Stimulated activated CD4-positive, alpha-beta T cell treated with anti-CD3 and anti-CD28 coated beads, Interleukin-4, amount 100 ng/mL, for 1 hour (primary cell): ENCODE data around the gene INAFM2.
A peak's percentile ranks its signal among the peaks of the same experiment; 100 is the strongest.

Experiments
- DNase-seq: peaks from one replicate; pipeline ENCODE4 v3.0.0-alpha.2; 2020

INAFM2 gene

DNA sequence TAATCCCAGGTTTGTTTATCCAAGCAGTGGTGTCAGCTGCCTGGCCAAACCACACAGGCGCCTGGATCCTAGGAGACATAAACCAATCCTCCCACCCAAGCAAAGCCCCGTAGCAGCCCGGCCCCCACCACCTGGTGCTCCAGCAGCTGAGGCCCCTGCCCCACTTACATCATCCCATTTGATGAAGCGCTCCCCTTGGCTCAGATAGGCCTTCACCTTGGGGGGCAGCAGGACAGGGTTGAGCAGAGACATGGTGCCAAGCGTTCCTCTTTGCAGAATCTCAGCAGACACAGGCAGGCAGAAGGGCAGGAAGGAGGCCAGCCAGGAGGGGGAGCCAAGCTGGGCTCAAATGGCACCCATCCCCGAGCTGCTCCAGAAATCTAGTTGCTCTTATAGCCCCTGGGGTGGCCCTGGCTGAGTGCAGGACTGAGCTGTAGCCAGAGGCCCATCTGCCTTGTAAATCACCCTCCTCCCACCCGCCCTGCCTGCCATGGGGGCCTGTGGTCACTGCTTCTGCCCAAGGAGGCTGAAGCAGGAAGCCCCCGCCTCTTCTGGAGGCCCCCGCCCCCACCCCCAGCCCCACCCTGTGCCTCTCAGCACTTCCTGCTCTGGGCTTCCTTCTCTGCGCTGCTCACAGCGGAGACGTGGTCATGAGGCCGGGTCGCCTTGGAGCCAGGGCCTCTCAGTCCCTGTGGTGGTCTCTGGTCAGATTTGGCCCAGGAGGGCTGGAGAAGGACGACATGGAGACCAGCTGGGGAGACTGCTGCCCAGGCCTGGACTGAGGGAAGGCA, 15.9 kb upstream of the INAFM2 start, which contains the start of gene PLCB2:
Gene PLCB2 (minus strand): TSS at position 515 of the 791 bp plus-strand sequence. CDS start 263 bp downstream, at position 252.
- peak; percentile 67 for DNase-seq

DNA sequence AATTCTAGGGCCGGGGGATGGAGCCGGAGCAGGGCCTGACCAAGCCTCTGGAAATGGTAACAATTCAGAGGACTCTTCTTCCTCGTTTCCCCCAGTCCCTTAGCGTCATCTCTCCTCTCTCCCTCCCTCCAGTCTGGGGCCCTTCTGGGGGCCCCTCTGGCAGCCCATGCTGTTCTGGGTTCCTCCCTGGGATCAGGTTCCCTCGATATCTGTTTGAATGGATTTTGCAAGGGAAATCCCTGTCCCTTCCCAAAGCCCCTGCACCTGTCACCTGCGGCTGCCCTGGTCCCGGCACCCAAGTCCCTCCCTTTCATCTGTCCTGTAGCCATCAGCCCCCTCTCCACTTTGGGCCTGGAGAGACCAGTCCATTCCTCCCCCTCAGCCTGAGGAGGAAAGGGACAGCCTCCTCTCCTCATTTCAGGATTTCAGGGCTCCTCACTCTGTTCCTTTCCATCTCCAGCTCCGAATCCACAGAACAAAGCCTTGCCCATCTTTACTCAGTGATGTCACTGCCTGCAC, 14.1 kb upstream of the INAFM2 start:
- no peak for DNase-seq

DNA sequence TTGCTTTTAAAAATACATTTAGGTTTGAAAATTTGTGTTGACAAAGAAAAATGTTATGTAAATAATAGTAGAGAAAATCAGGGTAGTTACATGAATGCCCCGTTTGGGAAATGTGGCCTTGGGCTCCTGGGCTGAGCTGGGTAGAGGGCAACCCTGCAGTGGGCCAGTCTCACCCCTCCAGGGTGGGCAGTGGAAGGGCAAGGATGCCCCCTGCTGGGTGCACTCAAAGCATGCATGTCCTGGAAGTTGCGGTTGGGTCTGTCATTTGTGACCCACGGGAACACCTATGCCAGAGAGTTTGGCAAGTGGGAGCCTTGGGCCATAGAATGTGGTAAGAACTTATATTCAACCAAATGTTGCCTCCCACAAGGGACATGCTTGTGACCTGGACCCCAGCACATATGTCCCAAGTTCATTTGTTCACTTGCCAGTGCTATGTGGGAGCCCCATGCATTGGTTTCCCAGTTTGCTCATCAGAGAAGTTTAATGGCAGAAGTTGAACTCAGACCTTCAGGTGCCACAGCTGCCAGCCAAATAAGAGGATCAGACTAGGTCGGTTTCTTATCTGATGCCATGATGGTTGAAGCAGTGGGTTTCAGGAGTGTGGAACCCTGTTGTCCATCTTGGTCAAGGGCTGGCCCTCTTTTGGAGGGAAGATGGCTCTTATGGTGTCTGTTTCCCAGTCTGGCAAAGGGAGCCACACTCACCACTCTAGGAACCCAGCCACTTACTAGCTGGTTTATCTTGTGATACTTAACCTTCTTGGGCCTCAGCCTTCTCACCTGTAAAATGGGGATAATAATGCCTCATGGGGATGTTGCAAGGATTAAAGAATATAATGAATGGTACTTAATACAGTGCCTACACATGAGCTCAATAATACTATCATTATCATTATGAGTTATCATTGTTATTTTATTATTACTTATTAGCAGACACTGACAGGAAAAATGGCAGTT, 13.2 kb upstream of the INAFM2 start:
- peak; percentile 56 for DNase-seq

DNA sequence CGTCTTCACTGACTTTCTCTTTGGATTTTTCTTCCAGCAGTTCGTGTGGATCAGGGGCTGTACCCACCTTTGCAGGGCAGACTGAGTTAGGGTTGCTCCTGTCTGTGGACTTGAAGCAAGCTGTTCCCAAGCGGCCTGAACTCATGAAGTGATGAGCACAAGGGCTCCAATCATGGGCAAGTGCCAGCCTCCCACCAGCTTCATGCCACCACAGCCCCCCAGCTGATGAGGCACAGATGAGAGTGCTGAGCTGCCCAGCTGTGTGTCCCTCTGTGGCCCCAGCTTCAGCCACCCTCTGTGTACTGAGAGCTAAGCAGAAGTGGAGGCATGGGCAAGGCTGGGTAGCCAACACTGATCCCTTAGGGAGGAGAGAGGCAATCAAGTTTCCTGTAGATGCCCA, 12.5 kb upstream of the INAFM2 start:
- DNase-seq, result no peak

DNA sequence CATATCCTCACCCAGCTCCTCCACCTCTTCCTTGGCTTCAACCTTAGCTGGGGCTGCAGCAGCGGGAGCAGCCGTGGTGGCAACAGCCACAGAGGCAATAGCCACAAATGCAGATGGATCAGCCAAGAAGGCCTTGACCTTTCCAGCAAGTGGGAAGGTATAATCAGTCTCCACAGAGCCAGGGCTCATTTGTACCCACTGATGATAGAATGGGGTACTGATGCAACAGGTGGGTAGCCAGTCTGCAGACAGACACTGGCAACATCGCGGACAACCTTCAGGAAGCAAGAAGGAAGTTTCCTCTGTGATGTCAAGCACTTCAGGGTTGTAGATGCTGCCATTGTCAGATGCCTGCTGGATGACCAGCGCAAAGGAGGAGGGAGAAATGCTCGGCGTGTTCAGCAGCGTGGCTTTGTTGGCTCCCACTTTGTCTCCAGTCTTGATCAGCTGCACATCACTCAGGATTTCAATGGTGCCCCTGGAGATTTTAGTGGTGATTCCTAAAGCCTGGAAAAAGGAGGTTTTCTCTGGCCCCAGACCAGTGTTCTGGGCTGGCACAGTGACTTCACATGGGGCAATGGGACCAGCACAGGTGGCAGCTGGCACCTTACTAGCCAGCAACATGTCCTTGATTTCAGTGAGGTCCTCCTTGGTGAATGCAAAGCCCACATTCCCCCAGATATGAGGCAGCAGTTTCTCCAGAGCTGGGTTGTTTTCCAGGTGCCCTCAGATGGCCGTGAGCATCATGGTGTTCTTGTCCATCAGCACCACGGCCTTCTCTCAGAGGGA, 10.9 kb upstream of the INAFM2 start:
- DNase-seq, result no peak

DNA sequence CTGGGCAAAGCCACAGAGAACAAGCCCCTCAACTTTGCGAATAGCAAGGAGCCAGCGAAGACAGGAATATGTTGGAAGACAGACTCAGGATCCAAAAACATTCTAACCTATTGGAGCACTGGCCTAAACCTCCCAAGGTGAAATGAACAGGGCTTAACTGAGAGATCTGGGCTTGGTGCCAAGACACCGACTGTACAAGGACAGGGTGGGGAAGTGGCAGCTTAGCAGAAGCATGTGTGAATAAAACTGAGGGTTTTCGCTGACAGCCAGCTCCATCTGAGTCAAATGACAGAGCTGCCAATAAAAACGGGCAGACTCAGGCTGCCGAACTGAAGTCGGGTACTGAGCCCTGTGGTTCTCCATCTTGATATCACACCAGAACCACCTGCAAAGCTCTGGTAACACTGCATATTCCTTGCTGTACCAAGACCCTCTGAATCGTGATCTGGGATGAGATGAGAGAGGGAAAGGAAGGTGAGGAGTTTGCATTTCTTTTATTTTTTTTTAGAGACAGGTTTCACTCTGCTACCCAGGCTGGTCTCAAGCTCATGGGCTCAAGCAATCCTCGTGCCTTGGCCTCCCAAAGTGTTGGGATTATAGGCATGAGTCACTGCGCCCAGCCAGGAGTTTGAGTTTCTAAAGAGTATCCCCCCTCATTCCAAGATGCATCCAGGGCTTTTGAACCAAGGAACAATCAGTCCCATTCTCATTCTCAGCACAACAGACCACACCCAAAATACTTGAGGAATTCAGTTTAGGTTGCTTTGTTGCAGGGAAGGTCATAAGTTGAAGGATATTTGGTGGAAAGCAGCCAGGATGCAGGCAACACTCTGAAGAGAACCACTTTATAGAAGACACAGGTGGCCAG, 9.7 kb upstream of the INAFM2 start:
- no peak for DNase-seq

DNA sequence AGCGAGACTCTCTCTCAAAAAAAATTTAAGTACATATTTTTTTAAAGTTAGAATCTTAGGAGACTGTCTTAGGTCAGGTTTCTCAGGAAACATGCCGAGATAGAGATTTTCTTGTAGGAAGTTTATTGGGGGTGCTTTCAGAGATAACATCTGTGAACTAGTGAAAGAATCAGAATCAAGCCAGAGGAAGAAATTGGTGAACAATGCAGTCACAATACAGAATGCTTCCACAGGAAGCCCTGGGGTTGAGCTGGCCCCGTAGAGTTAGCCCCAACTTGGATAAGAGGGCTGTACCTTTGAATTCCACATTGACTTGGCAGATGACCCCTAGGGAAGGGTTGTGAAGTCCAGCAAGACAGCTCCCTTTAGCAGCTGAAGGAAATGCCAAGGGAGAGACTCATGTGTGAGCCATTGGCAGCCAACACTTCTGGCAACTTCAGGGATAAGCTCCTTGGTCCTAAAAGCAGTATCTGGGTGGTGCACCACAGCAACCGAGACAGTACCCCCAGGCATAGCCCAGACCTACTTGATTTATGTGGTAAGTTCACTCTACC, 8.7 kb upstream of the INAFM2 start:
- no peak for DNase-seq

DNA sequence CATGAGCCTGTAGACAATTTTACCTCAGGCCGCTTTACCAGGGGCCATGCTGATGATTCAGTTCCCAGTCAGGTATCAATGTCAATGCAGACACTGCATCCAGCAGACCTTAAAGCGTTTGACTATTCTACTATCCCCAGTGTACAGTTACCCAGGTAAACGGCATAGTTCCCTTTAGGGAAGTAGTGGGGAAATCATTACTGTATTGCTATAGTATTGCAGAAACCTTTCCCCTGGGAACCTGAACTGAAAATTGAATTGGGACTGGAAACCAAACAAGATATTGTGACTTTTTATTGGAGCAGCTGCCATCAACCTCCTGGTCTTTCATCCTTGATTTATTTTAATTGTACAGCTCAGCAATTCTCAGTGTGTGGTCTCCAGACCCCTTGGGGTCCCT, 6.6 kb upstream of the INAFM2 start:
- DNase-seq, result no peak

DNA sequence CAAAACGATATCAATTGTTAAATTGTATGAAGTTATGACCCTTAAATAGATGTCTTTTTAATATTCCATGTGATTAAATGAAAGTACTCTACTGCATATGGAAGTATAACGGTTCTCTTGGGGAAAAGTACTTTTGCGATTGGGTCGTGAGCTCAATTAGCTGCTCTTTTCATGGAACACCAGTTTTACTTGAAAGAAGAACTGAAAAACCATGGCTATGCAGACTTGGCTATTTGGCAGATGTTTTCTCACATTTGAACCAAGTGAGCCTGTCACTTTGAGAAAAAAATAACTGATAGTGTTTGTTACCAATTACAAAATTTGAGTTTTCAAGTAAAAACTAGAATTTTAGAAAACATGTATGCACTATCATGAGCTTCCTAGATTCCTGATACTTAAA, 5.9 kb upstream of the INAFM2 start:
- DNase-seq, result no peak

DNA sequence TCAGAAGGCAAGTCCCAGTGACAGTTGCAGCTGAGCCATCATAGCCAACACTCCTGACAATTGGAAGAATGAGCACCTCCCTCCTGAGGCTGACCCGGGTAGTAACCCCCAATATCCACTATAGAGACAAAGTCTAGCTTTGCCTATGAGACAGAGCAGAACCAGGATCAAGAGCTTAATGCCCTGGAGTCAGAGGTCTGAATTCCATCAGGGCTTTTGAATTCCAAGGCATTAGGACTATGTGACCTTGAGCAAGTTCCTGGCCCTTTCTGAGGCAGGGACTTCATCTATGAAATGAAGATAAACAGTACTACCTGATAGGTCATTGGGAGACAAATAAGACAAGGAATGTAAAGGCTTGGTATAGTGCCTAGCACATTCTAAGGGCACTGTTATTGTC, 3.1 kb upstream of the INAFM2 start:
- DNase-seq, result no peak

DNA sequence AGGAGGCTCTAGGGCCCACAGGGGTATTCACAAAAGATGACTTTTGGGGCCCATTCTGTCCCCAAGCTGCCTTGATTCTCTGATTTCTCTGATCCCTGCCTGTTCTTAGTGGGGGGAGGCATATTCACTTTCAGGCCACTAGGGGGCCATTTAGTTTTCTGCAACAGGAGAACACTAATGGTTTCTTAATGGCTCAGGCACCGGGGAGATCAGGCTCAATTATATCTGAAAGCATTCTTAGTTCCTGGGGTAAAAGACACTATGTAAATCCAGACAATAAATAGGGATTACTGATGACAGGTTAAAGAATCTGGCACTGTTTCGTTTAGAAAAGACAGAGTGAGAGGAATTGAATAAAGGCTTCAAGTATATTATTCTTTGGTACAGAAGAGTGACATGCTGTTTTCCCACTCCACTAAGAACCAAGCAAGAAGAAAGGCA, 2.5 kb upstream of the INAFM2 start:
- DNase-seq, result peak; percentile 37

DNA sequence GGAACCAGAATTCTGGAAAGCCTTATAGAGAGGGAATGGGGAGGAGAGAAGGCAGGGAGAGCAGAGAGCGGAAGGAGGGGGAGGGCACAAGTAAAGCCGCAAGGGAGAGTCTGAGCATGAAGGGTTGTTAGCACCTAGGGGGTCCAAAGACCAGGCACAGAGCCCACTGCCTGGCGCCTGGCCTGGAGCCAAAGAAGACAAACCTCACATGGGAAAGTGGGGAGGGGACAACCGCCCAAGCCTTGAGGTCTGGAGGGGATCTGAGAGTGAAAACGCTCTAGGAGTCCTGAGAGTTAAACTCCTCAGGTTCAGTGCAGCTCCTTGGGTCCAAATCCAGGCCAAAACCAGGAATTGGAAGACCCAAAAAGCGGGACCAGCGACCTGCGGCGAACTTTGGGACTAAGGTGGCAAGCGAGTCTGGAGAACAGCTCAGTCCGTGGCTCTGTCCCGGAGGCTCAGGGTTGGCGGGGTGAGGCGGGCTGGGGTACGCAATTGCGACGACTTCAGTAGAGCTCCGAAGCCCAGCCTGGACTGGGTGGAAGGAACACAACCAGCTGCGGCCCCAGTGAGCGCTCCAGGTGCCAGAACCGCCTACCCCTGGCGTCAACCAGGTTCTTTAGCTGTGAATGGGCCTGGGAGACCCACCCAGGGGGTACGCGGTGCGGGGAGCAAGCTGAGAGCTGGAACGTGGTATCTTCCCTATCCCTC, 807 bp upstream of the INAFM2 start:
- no peak for DNase-seq

DNA sequence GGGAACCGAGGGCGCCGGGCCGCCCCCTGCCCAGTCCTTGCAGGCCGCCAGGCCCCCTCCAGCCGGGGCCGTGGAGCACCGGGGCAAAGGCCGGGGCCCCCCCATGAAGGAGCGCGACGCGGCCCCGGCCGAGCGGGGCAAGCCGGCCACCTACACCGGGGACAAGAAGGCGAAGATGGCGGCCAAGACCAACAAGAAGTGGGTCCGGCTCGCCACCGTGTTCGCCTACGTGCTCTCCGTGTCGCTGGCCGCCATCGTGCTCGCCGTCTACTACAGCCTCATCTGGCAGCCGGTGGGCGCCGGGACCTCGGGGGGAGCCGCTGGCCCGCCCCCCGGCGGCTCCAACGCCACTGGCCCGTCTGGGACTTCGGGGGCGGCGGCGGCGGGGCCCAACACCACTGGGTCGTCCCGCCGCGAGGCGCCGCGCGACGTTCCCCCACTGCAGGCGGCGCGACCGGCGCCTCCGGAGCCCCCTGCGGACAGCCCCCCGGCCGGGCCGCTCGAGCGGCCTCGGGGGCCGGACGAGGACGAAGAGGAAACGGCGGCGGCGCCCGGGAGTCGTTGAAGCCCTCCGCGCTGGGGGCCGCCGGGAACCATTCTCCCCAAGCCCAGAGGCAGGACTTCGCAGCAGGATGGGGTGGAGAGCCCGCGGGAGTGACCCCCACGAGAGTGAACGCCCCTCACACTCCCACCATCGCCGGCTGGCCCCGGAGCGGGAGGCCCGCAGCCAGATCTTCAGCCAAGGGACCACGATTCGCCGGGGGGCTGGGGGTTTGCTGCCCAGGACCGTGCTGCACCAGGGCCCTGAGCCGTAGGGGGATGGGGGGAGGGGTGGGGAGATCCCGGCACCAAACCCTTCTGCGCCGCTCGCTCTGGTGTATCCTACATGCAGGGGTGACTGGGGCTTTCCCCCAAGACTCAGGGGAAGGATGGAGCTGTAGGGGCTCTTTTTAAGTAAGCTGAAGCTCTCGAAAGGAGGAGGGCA, 753 bp downstream of the INAFM2 start:
- peak; percentile 36 for DNase-seq

DNA sequence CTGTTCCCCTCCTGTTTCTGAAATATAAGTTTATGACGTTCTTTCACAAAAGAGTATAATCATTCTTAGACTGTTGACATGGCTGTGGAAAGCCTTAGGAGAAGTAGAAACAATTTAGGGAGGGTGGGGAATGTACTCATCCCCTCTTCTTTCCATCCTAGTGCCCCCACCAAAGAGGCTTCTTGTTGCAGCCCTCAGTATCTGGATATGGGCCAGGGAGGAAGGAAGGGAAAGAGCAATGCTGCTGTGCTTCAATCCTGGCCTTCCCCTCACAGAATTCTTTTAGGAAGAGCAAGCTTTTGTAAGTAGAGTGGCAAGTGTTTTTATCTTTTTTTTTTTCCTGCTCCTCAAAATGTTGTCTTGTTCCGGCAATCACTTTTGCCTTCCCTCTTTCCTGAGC, 1.7 kb downstream of the INAFM2 start:
- no peak for DNase-seq

DNA sequence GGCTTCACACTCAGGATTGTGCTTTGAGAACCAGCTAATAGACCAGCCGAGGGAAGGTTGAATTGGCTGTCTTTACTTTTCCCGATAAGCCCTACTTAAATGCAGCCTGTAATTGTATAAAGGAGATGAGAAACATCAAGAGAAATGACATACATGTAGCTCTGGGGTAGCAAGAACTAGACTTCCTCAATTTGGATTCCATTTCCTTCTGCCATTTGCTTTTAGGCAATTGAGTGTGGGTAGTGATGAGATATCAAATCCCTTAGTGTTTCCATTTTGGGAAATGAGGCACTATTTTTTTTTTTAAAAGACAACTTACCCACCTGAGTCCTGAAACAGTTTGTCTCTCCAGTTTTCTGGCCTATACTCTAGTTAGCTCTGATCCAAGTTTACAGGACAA, 2.2 kb downstream of the INAFM2 start:
- no peak for DNase-seq

DNA sequence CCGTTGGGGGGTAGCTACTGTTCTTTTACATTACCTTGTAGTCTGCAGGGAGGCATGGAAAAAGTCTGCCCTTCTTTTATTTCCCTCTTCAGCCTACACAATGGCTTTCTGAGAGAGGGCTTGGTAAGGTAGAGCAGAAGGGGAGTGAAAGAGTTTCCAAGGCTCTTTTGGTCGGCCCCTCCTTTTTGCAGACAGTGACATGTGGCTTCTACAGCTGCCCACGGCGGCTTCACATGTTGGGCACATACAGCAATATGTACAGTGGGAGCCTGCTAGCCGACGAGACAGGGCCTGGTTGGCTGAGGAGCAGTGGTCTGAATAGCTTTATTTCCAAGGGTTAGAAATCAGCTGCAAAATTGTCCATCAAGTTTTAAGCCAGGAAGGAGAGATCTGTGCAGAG, 4.0 kb downstream of the INAFM2 start:
- no peak for DNase-seq

DNA sequence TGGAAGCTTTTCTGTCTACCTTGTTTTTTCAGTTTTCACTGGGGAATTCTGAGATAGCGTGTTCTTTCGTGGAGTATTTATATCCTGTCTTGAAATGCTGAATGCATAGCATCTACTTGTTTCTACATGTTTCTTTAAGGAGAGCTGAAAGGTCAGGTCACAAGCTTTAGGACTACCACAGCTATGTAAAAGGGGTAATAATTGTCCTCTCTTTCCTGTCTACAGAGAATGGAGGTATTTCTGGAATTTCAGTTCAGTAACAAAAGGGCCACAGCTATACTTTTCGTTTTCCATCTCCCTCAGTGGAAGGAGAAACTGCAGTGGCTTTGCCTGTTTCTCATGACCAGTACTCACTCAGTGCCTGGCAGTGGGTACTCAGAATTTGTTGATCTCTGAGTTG, 4.7 kb downstream of the INAFM2 start:
- DNase-seq, result no peak

DNA sequence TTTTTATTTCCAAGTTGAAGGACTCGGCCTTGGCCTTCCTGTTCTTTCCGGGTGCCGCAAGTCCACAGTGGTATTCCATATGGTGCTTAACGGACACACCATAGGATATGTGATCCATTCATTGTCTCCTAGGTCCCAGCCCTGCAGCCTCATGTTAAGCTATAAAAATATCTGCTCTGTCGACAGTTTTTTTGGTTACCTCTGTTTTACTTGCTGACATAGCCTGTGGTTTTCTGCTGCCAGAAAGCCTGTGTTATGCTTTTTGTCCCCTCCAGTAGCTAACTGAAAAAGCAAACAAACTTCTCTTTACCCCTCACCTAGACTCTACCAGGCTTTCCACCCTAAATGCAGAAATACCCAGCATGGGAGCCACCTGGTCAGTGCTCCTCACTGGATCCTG, 5.3 kb downstream of the INAFM2 start:
- no peak for DNase-seq

DNA sequence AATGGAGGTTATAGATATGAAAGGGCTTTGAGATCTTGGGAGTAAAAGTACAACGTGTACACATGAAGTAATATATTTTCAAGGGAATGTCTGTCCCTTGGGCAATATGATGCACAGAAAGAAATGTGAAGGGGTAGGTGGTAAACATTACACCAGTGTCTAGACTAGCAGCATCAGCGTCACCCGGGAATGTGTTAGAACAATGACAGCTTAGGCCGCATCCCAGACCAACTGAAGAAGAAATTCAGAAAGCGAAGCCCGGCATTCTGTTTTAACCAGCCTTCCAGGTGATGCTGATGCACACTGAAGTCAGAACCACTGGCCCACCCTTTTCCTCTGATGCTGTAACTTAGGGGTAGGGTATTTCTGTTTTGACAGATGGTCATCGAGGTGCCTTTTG, 6.3 kb downstream of the INAFM2 start:
- DNase-seq, result no peak
